Right lobe of liver (tissue), 6 donors: ENCODE measurements around the gene TSNAX. TPM values are rescaled to one million over a fixed set of nuclear protein-coding genes. Genes with fewer than 3 reads are reported as not detected.

ENCODE experiments used
- ATAC-seq, 4 donors: fragments of 200-7000 bp; cut with Tn5 transposase; one replicate each; pipeline ENCODE4 v1.9.1; 2020; ENCODE audit warnings: mild to moderate bottlenecking in 4 of 4, moderate library complexity in 4 of 4
- DNase-seq, 3 donors: peaks; one replicate each; pipeline ENCODE4 v3.0.0-alpha.2; 2020
- H3K27ac ChIP-seq, 3 donors: fragments of 200-600 bp; one replicate each; pipeline ENCODE4 v1.8.0; 2022
- H3K27me3 ChIP-seq, 2 donors: fragments of 200-600 bp; one replicate each; pipeline ENCODE4 v1.8.0; 2022
- H3K36me3 ChIP-seq, 4 donors: fragments of 200-600 bp; sonication (generic) in 1 of 4; one replicate each; pipeline versions ENCODE4 v1.5.1 to v1.8.0; 2017 to 2022; ENCODE audit warnings: control low read depth in 1 of 4
- H3K4me1 ChIP-seq, 4 donors: fragments of 200-600 bp; sonication (generic) in 1 of 4; one replicate each; pipeline versions ENCODE4 v1.5.1 to v1.8.0; 2017 to 2022; ENCODE audit warnings: control low read depth in 1 of 4
- H3K4me3 ChIP-seq, 3 donors: fragments of 200-600 bp; one replicate each; pipeline ENCODE4 v1.8.0; 2022
- H3K9me3 ChIP-seq, 4 donors: fragments of 200-600 bp; sonication (generic) in 1 of 4; one replicate each; pipeline versions ENCODE4 v1.5.1 to v1.8.0; 2017 to 2022; ENCODE audit warnings: control low read depth in 1 of 4
- POLR2A ChIP-seq: fragments of 450-650 bp; IDR thresholded peaks from one replicate; pipeline ENCODE4 v1.6.1; 2017; ENCODE audit warnings: antibody characterized with exemption, mild to moderate bottlenecking
- WGBS: methylation state at CpG from one replicate; pipeline ENCODE4 v1.1.6; 2018; ENCODE audit warnings: low coverage, low lambda C conversion rate; ENCODE audit not compliant: insufficient coverage; ENCODE audit errors: missing lambda C conversion rate; 5-methylcytosine and 5-hydroxymethylcytosine counted together
- intact Hi-C, 2 donors: fragments of 100-400 bp; cut with DNase I; formaldehyde crosslinking; loops; one replicate each; pipeline versions ENCODE4 v1.11.2 to v1.14.1; 2022
- total RNA-seq, 6 experiments: library from RNA; depleted of rRNA in 2 of 6; stranded (reverse); fragments of >200 nt in 2 of 6; fragmentation: NEBNext Ultra II Directional in 3 of 6; extraction: Animal tissue kit (Norgen Biotek cat#: 25700) in 3 of 6; gene quantifications; one replicate each; pipeline versions ENCODE4 v1.1.0 to v1.2.4, GENCODE V29; 2016 to 2023
- TF ChIP-seq, protein P1 (sequence below), 4 donors: fragments of 200-600 bp in 3 of 4; fragments of 450-650 bp in 1 of 4; IDR thresholded peaks; one replicate each; pipeline versions ENCODE4 v1.5.1 to v1.8.0; 2016 to 2022; ENCODE audit warnings: antibody characterized with exemption in 4 of 4, mild to moderate bottlenecking in 2 of 4
- donor health status: DM: no; HTN: yes; CAD: no.
- donor health status: DM: no; HTN: no; CAD: no.
- donor health status: DM: no; HTN: no; CAD: no.
- donor health status: DM: no; HTN: yes; CAD: no.
- donor health status: DM: no; HTN: yes; CAD: no.

TSNAX gene
- total RNA-seq, 6 experiments from 2014 or later: 11.5 to 18.6 (median 13.6) TPM

DNA sequence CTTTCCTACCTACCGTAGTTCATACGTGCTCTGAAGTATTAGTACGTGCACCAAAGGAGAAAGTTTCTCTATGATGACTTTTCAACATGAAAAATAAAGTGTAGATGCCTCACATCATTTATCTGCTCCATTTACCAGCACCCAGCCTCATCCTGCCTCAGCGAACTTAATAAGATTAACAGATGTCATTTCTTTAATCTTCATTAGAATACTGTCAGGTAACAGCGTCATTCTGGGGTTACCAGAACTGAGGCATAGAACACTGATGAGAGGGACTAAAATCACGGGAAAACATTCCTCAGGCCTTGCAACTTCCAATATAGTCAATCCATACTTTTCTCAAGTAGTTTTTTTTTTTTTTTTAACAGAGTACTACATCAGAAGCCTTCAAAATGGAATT lies 54.9 kb downstream of the TSNAX start:
- DNase-seq (no peak), ATAC-seq (no peak)
- intact Hi-C loops: no loop called here
- no peaks in the 10 kb centered on the region for H3K36me3 ChIP-seq
- no peaks in the 10 kb centered on the region for H3K9me3 ChIP-seq
- no peak for TF ChIP-seq POLR2A
- TF ChIP-seq, protein P1, sequence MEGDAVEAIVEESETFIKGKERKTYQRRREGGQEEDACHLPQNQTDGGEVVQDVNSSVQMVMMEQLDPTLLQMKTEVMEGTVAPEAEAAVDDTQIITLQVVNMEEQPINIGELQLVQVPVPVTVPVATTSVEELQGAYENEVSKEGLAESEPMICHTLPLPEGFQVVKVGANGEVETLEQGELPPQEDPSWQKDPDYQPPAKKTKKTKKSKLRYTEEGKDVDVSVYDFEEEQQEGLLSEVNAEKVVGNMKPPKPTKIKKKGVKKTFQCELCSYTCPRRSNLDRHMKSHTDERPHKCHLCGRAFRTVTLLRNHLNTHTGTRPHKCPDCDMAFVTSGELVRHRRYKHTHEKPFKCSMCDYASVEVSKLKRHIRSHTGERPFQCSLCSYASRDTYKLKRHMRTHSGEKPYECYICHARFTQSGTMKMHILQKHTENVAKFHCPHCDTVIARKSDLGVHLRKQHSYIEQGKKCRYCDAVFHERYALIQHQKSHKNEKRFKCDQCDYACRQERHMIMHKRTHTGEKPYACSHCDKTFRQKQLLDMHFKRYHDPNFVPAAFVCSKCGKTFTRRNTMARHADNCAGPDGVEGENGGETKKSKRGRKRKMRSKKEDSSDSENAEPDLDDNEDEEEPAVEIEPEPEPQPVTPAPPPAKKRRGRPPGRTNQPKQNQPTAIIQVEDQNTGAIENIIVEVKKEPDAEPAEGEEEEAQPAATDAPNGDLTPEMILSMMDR (IDR thresholded peaks at IDR 0.05): no peak
- H3K4me1 ChIP-seq: no peaks in the 10 kb centered on the region
- 85% methylated on average over 6 of the region's 6 CpGs for WGBS
- H3K4me3 ChIP-seq: no peak overlapping the region
- no peak overlapping the region for H3K27ac ChIP-seq
- H3K27me3 ChIP-seq: no peaks in the 10 kb centered on the region

DNA sequence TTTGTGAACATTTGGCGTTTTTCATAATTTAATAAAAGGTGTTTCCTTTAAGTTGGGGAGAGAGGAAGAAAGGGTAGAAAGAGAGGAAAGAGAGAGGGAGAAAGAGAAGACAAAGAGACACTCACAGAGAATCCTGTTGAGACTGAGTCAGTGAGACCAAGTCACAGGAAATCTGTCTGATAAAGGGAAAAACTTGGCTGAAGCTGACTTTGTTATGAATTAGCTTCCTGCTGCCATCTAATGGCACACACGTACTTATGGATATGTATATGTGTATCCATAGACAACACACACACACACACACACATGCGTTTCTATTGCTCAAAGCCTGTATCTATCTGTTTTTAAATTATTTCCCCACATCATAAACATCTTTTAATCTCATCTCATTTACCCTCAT lies 55.6 kb downstream of the TSNAX start:
- H3K9me3 ChIP-seq: no peaks in the 10 kb centered on the region
- no peak overlapping the region for H3K27ac ChIP-seq
- TF ChIP-seq POLR2A: no peak
- TF ChIP-seq, protein P1 (IDR thresholded peaks at IDR 0.05): peak in 3 of 4 donors; percentile 20 to 22 (median 20)
- no peak overlapping the region for H3K4me3 ChIP-seq
- 31% methylated on average over 3 of the region's 3 CpGs for WGBS
- DNase-seq: no peak
- intact Hi-C loops: no loop called here
- no peaks in the 10 kb centered on the region for H3K27me3 ChIP-seq
- H3K4me1 ChIP-seq: no peaks in the 10 kb centered on the region
- no peaks in the 10 kb centered on the region for H3K36me3 ChIP-seq
- ATAC-seq: peak in 3 of 4 donors; percentile 51 to 74 (median 60)

DNA sequence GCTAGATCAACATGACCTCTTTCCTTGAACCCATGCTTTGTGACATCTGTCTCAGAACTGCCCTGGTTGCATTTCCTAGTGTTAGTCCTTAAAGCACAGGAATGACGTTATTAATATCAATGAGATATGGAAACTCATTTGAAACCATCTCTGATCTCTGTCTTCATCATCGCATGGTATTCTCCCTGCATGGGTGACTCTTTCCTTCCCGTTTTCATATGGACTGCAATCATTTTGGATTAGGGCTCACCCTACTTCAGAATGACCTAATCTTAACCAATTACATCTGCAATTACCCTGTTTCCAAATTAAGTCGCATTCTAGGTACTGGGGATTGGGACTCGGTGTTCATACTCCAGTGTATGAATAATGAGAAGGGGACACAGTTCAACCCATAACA lies 56.5 kb downstream of the TSNAX start:
- Histone ChIP-seq H3K36me3 (no peaks in the 10 kb centered on the region), H3K4me3 (no peak overlapping the region), H3K4me1 (no peaks in the 10 kb centered on the region), H3K9me3 (no peaks in the 10 kb centered on the region), H3K27ac (no peak overlapping the region), H3K27me3 (no peaks in the 10 kb centered on the region)
- TF ChIP-seq, protein P1 (IDR thresholded peaks at IDR 0.05): no peak
- TF ChIP-seq POLR2A: no peak
- ATAC-seq: no peak
- no peak for DNase-seq
- 53% methylated on average over 5 of the region's 5 CpGs for WGBS
- intact Hi-C loops: loop anchor here in 1 of 2 donors (5.0 kb wide), 1 partner anchor 228 kb away; no protein-coding TSS in a partner anchor

DNA sequence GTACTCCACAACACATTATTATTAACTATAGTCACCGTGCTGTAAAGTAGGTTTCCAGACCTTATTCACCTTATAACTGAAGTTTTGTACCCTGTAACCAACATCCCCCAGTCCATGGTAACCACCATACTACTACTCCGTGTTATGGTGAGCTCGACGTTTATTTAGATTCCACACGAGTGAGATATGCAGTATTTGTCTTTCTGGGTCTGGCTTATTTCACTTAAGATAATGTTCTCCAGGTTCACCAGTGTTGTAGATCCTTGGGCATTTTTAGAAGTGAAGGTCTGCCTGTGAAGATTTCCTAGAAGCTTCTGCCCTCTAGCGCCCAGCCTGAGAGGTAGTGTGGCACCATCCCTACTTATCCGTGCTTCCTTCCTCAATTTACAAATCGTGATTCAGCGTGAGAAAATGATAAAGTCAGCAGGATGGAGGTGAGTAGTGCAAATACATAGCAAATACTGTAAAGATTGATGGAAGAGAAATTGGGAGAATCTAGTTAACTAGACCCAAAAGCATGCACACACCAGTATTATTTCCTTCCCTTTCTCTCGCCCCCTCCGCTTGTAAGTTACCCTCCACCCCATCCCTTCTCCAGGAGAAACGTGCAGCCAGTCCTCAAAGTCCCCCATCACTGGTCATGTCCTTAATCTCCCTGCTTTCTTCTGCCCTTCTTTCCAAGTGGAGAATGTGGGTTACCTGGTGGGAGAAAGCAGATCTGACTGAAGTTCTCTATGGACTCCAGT lies 62.2 kb downstream of the TSNAX start:
- no peak for TF ChIP-seq POLR2A
- TF ChIP-seq, protein P1 (IDR thresholded peaks at IDR 0.05): peak; percentile 74 to 80 (median 76)
- H3K36me3 ChIP-seq: no peaks in the 10 kb centered on the region
- H3K27ac ChIP-seq: no peak overlapping the region
- H3K4me3 ChIP-seq: no peak overlapping the region
- intact Hi-C loops: loop anchor here in 1 of 2 donors (10.0 kb wide), 1 partner anchor 236 kb away; no protein-coding TSS in a partner anchor
- 16% methylated on average over 12 of the region's 12 CpGs for WGBS
- ATAC-seq (peak; percentile 88 to 99 (median 92)), DNase-seq (peak; percentile 46 to 59 (median 52))
- H3K9me3 ChIP-seq: no peaks in the 10 kb centered on the region
- no peaks in the 10 kb centered on the region for H3K27me3 ChIP-seq
- no peaks in the 10 kb centered on the region for H3K4me1 ChIP-seq
